Gastrocnemius medialis (tissue), 4 donors: ENCODE data around the gene FCHSD2.

Experiments used
- POLR2A ChIP-seq, 2 donors: fragments of 450-650 bp; IDR thresholded peaks; one replicate each; pipeline ENCODE4 v1.6.1; 2017; ENCODE audit warnings: antibody characterized with exemption in 2 of 2, mild to moderate bottlenecking in 2 of 2, moderate library complexity in 2 of 2
- TF ChIP-seq, protein P1 (sequence below), 5 experiments: fragments of 450-650 bp in 3 of 5; fragments of 200-600 bp in 2 of 5; sonication (generic) in 2 of 5; IDR thresholded peaks in 4 of 5; conservative IDR thresholded peaks in 1 of 5; 1 replicate in 4 of 5; 2 replicates in 1 of 5; pipeline ENCODE4 v1.5.1; 2016 to 2019; ENCODE audit warnings: antibody characterized with exemption in 5 of 5, mild to moderate bottlenecking in 3 of 5, moderate library complexity in 3 of 5

DNA sequence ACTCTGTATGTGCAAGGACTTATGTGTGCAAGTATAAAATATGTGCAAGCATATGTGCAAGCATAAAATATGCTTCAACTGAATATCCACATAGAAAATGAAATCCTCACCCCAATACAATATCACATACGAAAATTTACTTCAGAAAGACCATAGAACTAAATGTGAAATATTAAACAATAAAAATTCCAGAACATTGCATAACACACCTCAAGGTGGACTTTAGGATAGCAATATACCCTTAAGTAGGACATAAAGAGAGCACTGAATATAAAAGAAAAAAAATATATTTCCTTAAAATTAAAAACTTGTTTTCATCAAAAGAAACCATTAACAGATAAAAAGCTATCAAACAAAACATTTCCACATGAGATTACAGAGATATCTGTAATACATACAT, 67.8 kb downstream of the FCHSD2 start:
- TF ChIP-seq, protein P1, sequence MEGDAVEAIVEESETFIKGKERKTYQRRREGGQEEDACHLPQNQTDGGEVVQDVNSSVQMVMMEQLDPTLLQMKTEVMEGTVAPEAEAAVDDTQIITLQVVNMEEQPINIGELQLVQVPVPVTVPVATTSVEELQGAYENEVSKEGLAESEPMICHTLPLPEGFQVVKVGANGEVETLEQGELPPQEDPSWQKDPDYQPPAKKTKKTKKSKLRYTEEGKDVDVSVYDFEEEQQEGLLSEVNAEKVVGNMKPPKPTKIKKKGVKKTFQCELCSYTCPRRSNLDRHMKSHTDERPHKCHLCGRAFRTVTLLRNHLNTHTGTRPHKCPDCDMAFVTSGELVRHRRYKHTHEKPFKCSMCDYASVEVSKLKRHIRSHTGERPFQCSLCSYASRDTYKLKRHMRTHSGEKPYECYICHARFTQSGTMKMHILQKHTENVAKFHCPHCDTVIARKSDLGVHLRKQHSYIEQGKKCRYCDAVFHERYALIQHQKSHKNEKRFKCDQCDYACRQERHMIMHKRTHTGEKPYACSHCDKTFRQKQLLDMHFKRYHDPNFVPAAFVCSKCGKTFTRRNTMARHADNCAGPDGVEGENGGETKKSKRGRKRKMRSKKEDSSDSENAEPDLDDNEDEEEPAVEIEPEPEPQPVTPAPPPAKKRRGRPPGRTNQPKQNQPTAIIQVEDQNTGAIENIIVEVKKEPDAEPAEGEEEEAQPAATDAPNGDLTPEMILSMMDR (IDR thresholded peaks at IDR 0.05 in 4 of 5, conservative IDR thresholded peaks at IDR 0.05 in 1 of 5), result no peak
- TF ChIP-seq POLR2A (IDR thresholded peaks at IDR 0.05), result no peak
